Peyer's patch (tissue), 4 donors: ENCODE data around the gene C5orf34.
"Not testable (repeated sequence)": the region's sequence is repeated elsewhere in the genome, so short reads cannot be mapped to it uniquely, and the experiment has no call there.

Source experiments
- CTCF ChIP-seq, 6 experiments: fragments of 450-650 bp in 4 of 6; fragments of 200-600 bp in 2 of 6; sonication (generic) in 1 of 6; IDR thresholded peaks; one replicate each; pipeline ENCODE4 v1.5.1; 2017 to 2019; ENCODE audit warnings: antibody characterized with exemption in 6 of 6, mild to moderate bottlenecking in 3 of 6, moderate library complexity in 1 of 6
- POLR2A ChIP-seq, 2 donors: fragments of 450-650 bp; IDR thresholded peaks; one replicate each; pipeline ENCODE4 v1.5.1; 2017; ENCODE audit warnings: antibody characterized with exemption in 2 of 2, mild to moderate bottlenecking in 2 of 2, moderate library complexity in 2 of 2

- TF ChIP-seq POLR2A, CTCF (IDR thresholded peaks at IDR 0.05): not testable (repeated sequence)
Observed at GRCh38 chr5:43441575-43441974, 73.4 kb downstream of the C5orf34 start.
